Esophagus muscularis mucosa (tissue), 4 donors: ENCODE data around the gene TBC1D10A.

Experiments
- CTCF ChIP-seq, 3 experiments: fragments of 200-600 bp in 2 of 3; fragments of 450-650 bp in 1 of 3; sonication (generic) in 2 of 3; IDR thresholded peaks; one replicate each; pipeline ENCODE4 v1.5.1; 2017 to 2019; ENCODE audit warnings: antibody characterized with exemption in 3 of 3, mild to moderate bottlenecking in 2 of 3, moderate library complexity in 1 of 3
- EP300 ChIP-seq: sonication (generic); formaldehyde crosslinking; IDR thresholded peaks from one replicate; pipeline ENCODE4 v1.6.1; 2017; ENCODE audit warnings: antibody characterized with exemption
- POLR2A ChIP-seq: fragments of 450-650 bp; IDR thresholded peaks from one replicate; pipeline ENCODE4 v1.6.1; 2017; ENCODE audit warnings: antibody characterized with exemption, moderate library complexity, mild to moderate bottlenecking, low read depth
- POLR2AphosphoS5 ChIP-seq, 2 donors: sonication (generic); formaldehyde crosslinking; IDR thresholded peaks; one replicate each; pipeline ENCODE4 v1.6.1; 2017; ENCODE audit warnings: antibody characterized with exemption in 2 of 2

GRCh38 chr22:30365891-30366290, 39.1 kb upstream of the TBC1D10A start:
- TF ChIP-seq CTCF (IDR thresholded peaks at IDR 0.05) (no peak), EP300 (no peak), POLR2A (no peak), POLR2AphosphoS5 (IDR thresholded peaks at IDR 0.05) (no peak)
